ENCODE measurements around the gene LRRC57.

Gene LRRC57

DNA sequence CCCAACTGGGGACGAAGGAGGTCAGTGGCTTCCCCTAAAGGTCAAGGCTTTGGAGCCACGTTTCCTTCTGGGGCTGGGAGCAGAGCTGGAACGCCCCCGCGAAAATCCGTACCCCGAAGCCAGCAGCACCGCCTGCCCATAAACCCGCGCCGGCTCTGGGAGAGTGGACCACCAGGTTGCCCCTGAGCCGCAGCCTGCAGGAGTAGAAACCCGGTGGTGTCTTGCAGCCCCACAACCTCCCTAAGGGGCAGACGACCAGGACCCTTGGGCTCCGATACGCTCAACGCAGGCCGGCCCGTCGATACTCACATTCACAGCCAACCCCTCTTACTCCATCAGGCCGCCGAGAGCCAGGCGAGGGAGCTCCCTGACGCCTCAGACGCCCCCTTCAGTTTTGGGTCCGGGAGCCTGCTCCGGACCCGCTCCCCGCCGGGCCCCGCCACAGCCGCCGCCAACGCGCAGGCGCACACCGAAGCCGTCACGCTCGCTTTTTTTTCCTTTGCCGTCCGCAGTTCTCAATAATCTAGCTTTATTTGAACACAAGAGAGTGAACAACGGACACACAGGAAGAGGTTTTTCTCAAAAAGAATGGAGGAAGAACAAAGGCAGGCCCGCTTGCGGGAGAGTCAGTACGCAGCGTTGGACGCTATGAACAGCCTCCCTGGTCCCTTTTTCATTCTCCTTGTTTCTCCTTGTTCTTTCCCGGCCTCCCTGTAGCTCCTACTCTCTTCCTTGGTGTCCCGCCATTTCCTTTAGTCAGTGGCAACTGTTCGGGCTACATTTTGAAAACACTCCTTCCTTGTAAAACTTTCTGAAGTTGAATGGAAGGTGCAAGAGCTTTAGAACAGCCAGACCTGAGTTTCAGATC lies 57.7 kb downstream of the LRRC57 start, which contains the start of gene ZNF106:
TSS of gene ZNF106 (minus strand) at position 471 of the 868 bp plus-strand sequence. CDS start 18,852 bp downstream, outside the sequence.
- DNase-seq (ENCODE audit: low read depth in 2 of 2), result peak; percentile 76 to 79

GRCh38 chr15:42490291-42490670 lies 58.3 kb downstream of the LRRC57 start:
- no peak for DNase-seq (ENCODE audit: low read depth in 2 of 2)

All from stimulated activated CD4-positive, alpha-beta T cell treated with anti-CD3 and anti-CD28 coated beads, Interleukin-12 subunit alpha, Interleukin-12 subunit beta, amount 100 ng/mL, for 24 hours (primary cell).